HepG2 (cell line): ENCODE measurements around the gene SLC35B1. TPM values are rescaled to one million over a fixed set of nuclear protein-coding genes. Genes with fewer than 3 reads are reported as not detected.

Experiments used
- ATAC-seq: fragments of 200-7000 bp; cut with Tn5 transposase; 3 replicates; pipeline ENCODE4 v1.9.1; 2020; ENCODE audit warnings: mild to moderate bottlenecking, moderate library complexity
- BruUV-seq: library from RNA; stranded (reverse); fragments of 400-500 nt; replicated peaks from 2 replicates; lab custom pipeline; 2021; lab: Mats Ljungman, UMichigan
- CTCF ChIA-PET: fragments of 300-600 bp; formaldehyde crosslinking; extraction: SDS; loops from one replicate; lab custom pipeline; 2021; ENCODE audit warnings: low total read pairs, inconsistent platforms, low intra/inter-chr PET ratio; lab: Yijun Ruan, JAX
- POLR2A ChIA-PET: fragments of 350-600 bp; sonication (Branson Sonifier 250); formaldehyde crosslinking; loops from one replicate; lab custom pipeline; 2020; ENCODE audit warnings: antibody characterized with exemption, inconsistent platforms; lab: Yijun Ruan, JAX
- DNase-seq: peaks from one replicate; pipeline ENCODE4 v3.0.0-alpha.2; 2015; ENCODE audit warnings: low spot score
- FAIRE-seq: peaks from 3 replicates; lab custom pipeline; 2011; peaks lifted over from hg19 to GRCh38; lab: Jason Lieb, UNC
- H2AFZ ChIP-seq: one replicate; pipeline ENCODE4 v1.6.1; 2011; ENCODE audit warnings: low read length, inconsistent platforms
- H3K27ac ChIP-seq: fragments of 300-600 bp; 3 replicates; pipeline ENCODE4 v1.8.0; 2011; ENCODE audit warnings: mixed run types, mild to moderate bottlenecking, mixed read lengths, low read length, inconsistent platforms; ENCODE audit not compliant: insufficient read depth; ENCODE audit errors: extremely low read length
- H3K27me3 ChIP-seq, 2 experiments: fragments of 200-600 bp in 1 of 2; 2 replicates in 1 of 2; 3 replicates in 1 of 2; pipeline versions ENCODE4 v1.6.0 to v1.8.0; 2011; ENCODE audit warnings: low read length in 2 of 2, mild to moderate bottlenecking in 2 of 2, moderate library complexity in 2 of 2, inconsistent platforms in 1 of 2; ENCODE audit not compliant: insufficient read depth in 2 of 2, control insufficient read depth in 1 of 2
- H3K36me3 ChIP-seq, 2 experiments: fragments of 200-600 bp in 1 of 2; replicated peaks in 1 of 2; 2 replicates in 1 of 2; 3 replicates in 1 of 2; pipeline versions ENCODE4 v1.5.1 to v1.8.0; 2011; ENCODE audit warnings: low read length in 2 of 2, inconsistent platforms in 1 of 2; ENCODE audit not compliant: insufficient read depth in 2 of 2, control insufficient read depth in 1 of 2
- H3K4me1 ChIP-seq: 2 replicates; pipeline ENCODE4 v1.5.1; 2012; ENCODE audit warnings: low read length, inconsistent platforms; ENCODE audit not compliant: insufficient read depth
- H3K4me2 ChIP-seq: 2 replicates; pipeline ENCODE4 v1.6.0; 2011; ENCODE audit warnings: low read depth, low read length, inconsistent platforms
- H3K4me3 ChIP-seq, 3 experiments: fragments of 200-600 bp in 1 of 3; sonication (generic), shearing (Covaris generic) in 1 of 3; replicated peaks in 1 of 3; 2 replicates each; pipeline ENCODE4 v1.5.1; 2011 to 2016; ENCODE audit warnings: low read length in 3 of 3, inconsistent platforms in 2 of 3, low read depth in 2 of 3, mild to moderate bottlenecking in 2 of 3, control low read depth in 1 of 3, mixed read lengths in 1 of 3; ENCODE audit not compliant: insufficient read depth in 1 of 3
- H3K79me2 ChIP-seq: one replicate; pipeline ENCODE4 v1.6.1; 2011; ENCODE audit warnings: low read length, inconsistent platforms; ENCODE audit not compliant: insufficient read depth
- H3K9ac ChIP-seq: 2 replicates; pipeline ENCODE4 v1.6.0; 2011; ENCODE audit warnings: mild to moderate bottlenecking, low read depth, low read length, inconsistent platforms; ENCODE audit not compliant: insufficient read depth
- H3K9me3 ChIP-seq: 2 replicates; pipeline ENCODE4 v1.5.1; 2012; ENCODE audit warnings: mild to moderate bottlenecking, low read length
- H4K20me1 ChIP-seq: 2 replicates; pipeline ENCODE4 v1.6.0; 2011; ENCODE audit warnings: inconsistent platforms, mild to moderate bottlenecking, low read length, moderate library complexity; ENCODE audit not compliant: insufficient read depth
- CEBPB ChIP-seq: IDR thresholded peaks from 2 replicates; pipeline ENCODE4 v1.6.1; 2011; ENCODE audit warnings: low read depth, low read length, improper control_type of control experiment, borderline replicate concordance
- CSRNP2 ChIP-seq: sonication (generic); formaldehyde crosslinking; conservative IDR thresholded peaks from 2 replicates; pipeline ENCODE4 v1.8.0; 2022; ENCODE audit warnings: low read depth, missing genetic modification reagents
- ISX ChIP-seq: sonication (generic); formaldehyde crosslinking; conservative IDR thresholded peaks from 2 replicates; pipeline ENCODE4 v1.5.0; 2020; ENCODE audit warnings: missing genetic modification reagents
- KDM5B ChIP-seq: sonication (generic); formaldehyde crosslinking; IDR thresholded peaks from 2 replicates; pipeline ENCODE4 v1.4.0; 2020; ENCODE audit warnings: missing genetic modification reagents, mild to moderate bottlenecking, borderline replicate concordance
- MIER2 ChIP-seq: IDR thresholded peaks from 2 replicates; pipeline ENCODE4 v1.6.1; 2016; ENCODE audit warnings: missing biosample characterization, missing genetic modification reagents
- RNF219 ChIP-seq: sonication (generic); formaldehyde crosslinking; IDR thresholded peaks from 2 replicates; pipeline ENCODE4 v1.5.0; 2020; ENCODE audit warnings: mild to moderate bottlenecking, missing genetic modification reagents
- ZNF446 ChIP-seq: sonication (generic); formaldehyde crosslinking; IDR thresholded peaks from 2 replicates; pipeline ENCODE4 v1.5.0; 2020; ENCODE audit warnings: mild to moderate bottlenecking, missing genetic modification reagents
- ZSCAN22 ChIP-seq: sonication (generic); formaldehyde crosslinking; IDR thresholded peaks from 2 replicates; pipeline ENCODE4 v1.4.0; 2020; ENCODE audit warnings: mild to moderate bottlenecking, missing genetic modification reagents
- WGBS: methylation state at CpG from one replicate; pipeline ENCODE4 v1.1.6; 2017; ENCODE audit warnings: low lambda C conversion rate; 5-methylcytosine and 5-hydroxymethylcytosine counted together
- in situ Hi-C: cut with HindIII; loops from 2 replicates; pipeline ENCODE4 v1.10.0; 2017; ENCODE audit warnings: low pct_unique_long_range_greater_than_20kb; ENCODE audit not compliant: extremely low pct_ligation_motif_present
- intact Hi-C: fragments of 100-400 bp; cut with micrococcal nuclease; formaldehyde crosslinking; loops from one replicate; pipeline ENCODE4 v1.10.0; 2022; ENCODE audit not compliant: unreplicated experiment
- polyA plus RNA-seq, 8 experiments: library from polyadenylated mRNA; depleted of rRNA in 3 of 8; stranded (reverse) in 7 of 8; unstranded in 1 of 8; fragments of >200 nt; fragmentation: Illumina TruSeq in 4 of 8; extraction: Trizol in 4 of 8; gene quantifications; 2 replicates each; pipeline versions ENCODE4 v1.2.1 to v1.2.3, GENCODE V29; 2011 to 2016; ENCODE audit warnings: low read depth in 4 of 8, missing spikeins in 1 of 8, mixed read lengths in 1 of 8; ENCODE audit not compliant: insufficient read depth in 1 of 8
- total RNA-seq, 5 experiments: library from RNA; depleted of rRNA; stranded (reverse); fragments of >200 nt; fragmentation: Illumina TruSeq; extraction: Trizol; gene quantifications; 2 replicates each; pipeline ENCODE4 v1.2.3, GENCODE V29; 2016; ENCODE audit warnings: low read depth in 1 of 5
- TF ChIP-seq, protein P1 (sequence below): sonication (generic); formaldehyde crosslinking; IDR thresholded peaks from 2 replicates; pipeline ENCODE4 v1.5.0; 2020; ENCODE audit warnings: mild to moderate bottlenecking, missing genetic modification reagents, borderline replicate concordance

Gene SLC35B1
- total and polyA plus RNA-seq, 2 of the 13 experiments (the other 11 are each of a cell fraction or from before 2014, with no cell fraction given): 99.6 to 113 TPM

GRCh38 chr17:49691086-49691676 is 16.6 kb downstream of the SLC35B1 start:
- Histone ChIP-seq H3K9ac (no peak overlapping the region), H4K20me1 (no peaks in the 10 kb centered on the region), H3K27me3 (peaks cover 0 to 17% of the 10 kb centered on the region in 2 experiments; a peak in 2 of 5 replicates), H3K4me1 (peaks cover 58% of the 10 kb centered on the region), H3K79me2 (no peaks in the 10 kb centered on the region), H3K4me3 (no peak overlapping the region), H3K9me3 (no peaks in the 10 kb centered on the region), H2AFZ (no peak overlapping the region), H3K27ac (no peak overlapping the region), H3K4me2 (peak overlapping the region; percentile 64; the same call in 1 of the 2 replicates), H3K36me3 (no peaks in the 10 kb centered on the region)
- FAIRE-seq (no peak), ATAC-seq (no peak), DNase-seq (no peak)
- CTCF ChIA-PET: interaction anchor here (6.6 kb wide), 1 partner anchor 121 kb away, joined by 210 read pairs; no protein-coding TSS in a partner anchor
- in situ Hi-C loops: no loop called here
- POLR2A ChIA-PET: interaction anchor here (1.0 to 1.4 kb wide), 2 partner anchors 17 to 277 kb away, joined by 3 to 4 read pairs; partner anchors contain the start of gene PHB1
- BruUV-seq: no TSS peak
- no peak for TF ChIP-seq ZNF446 (CRISPR knock-in tag)
- TF ChIP-seq CEBPB: peak; percentile 42; the same call in 1 of the 2 replicates
- no peak for TF ChIP-seq MIER2 (CRISPR knock-in tag)
- TF ChIP-seq ZSCAN22 (CRISPR knock-in tag): no peak
- 42% methylated on average over 9 of the region's 9 CpGs for WGBS
- intact Hi-C loops: no loop called here

DNA sequence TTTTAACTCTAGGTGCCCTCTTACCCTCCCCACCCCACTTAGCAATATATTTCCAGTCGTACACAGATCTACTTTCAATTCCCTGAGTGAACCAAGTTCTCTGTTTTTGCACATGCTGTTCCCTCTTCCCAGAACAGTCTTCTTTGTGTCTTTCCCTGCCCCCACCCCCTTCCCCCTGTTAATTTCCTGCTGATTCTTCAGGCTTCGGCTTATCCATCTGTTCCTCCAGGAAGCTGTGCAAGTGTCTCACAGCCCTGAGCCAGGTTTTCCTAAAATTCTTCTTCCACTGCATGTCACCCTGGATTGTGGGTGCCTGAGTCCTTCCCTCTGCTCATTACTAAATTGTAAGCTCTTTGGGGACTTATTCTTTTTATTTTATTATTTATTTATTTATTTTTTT is 17.5 kb downstream of the SLC35B1 start:
- Histone ChIP-seq H3K9me3 (no peaks in the 10 kb centered on the region), H3K36me3 (no peaks in the 10 kb centered on the region), H4K20me1 (no peaks in the 10 kb centered on the region), H3K4me2 (no peak overlapping the region), H3K4me3 (no peak overlapping the region), H3K9ac (no peak overlapping the region), H2AFZ (no peak overlapping the region), H3K27ac (no peak overlapping the region), H3K79me2 (no peaks in the 10 kb centered on the region), H3K4me1 (peaks cover 56% of the 10 kb centered on the region), H3K27me3 (peaks cover 0 to 17% of the 10 kb centered on the region in 2 experiments; a peak in 2 of 5 replicates)
- BruUV-seq: no TSS peak
- ChIA-PET POLR2A (no interaction called here), CTCF (no interaction called here)
- in situ Hi-C loops (no loop called here), intact Hi-C loops (no loop called here)
- DNase-seq (no peak), ATAC-seq (no peak), FAIRE-seq (no peak)
- WGBS: 53% methylated on average over 2 of the region's 2 CpGs
- TF ChIP-seq RNF219 (CRISPR knock-in tag) (no peak), CSRNP2 (CRISPR knock-in tag) (no peak), KDM5B (no peak), ISX (CRISPR knock-in tag) (no peak)
- TF ChIP-seq, protein P1, sequence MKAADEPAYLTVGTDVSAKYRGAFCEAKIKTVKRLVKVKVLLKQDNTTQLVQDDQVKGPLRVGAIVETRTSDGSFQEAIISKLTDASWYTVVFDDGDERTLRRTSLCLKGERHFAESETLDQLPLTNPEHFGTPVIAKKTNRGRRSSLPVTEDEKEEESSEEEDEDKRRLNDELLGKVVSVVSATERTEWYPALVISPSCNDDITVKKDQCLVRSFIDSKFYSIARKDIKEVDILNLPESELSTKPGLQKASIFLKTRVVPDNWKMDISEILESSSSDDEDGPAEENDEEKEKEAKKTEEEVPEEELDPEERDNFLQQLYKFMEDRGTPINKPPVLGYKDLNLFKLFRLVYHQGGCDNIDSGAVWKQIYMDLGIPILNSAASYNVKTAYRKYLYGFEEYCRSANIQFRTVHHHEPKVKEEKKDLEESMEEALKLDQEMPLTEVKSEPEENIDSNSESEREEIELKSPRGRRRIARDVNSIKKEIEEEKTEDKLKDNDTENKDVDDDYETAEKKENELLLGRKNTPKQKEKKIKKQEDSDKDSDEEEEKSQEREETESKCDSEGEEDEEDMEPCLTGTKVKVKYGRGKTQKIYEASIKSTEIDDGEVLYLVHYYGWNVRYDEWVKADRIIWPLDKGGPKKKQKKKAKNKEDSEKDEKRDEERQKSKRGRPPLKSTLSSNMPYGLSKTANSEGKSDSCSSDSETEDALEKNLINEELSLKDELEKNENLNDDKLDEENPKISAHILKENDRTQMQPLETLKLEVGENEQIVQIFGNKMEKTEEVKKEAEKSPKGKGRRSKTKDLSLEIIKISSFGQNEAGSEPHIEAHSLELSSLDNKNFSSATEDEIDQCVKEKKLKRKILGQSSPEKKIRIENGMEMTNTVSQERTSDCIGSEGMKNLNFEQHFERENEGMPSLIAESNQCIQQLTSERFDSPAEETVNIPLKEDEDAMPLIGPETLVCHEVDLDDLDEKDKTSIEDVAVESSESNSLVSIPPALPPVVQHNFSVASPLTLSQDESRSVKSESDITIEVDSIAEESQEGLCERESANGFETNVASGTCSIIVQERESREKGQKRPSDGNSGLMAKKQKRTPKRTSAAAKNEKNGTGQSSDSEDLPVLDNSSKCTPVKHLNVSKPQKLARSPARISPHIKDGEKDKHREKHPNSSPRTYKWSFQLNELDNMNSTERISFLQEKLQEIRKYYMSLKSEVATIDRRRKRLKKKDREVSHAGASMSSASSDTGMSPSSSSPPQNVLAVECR (CRISPR knock-in tag): no peak
